A549 (cell line): ENCODE data around the gene GABBR1.

Source experiments
- CTCF ChIP-seq: fragments of >200 bp; sonication (Bioruptor Twin); formaldehyde crosslinking; IDR thresholded peaks from 3 replicates; pipeline ENCODE4 v1.5.1; 2016
- EP300 ChIP-seq, 2 experiments: fragments of >200 bp; sonication (Bioruptor Twin); formaldehyde crosslinking; IDR thresholded peaks; 2 replicates in 1 of 2; 3 replicates in 1 of 2; pipeline ENCODE4 v1.6.1; 2016 to 2017
- KDM1A ChIP-seq: fragments of 200-600 bp; sonication (generic); IDR thresholded peaks from 2 replicates; pipeline ENCODE4 v1.6.1; 2016; ENCODE audit warnings: low read depth, mild to moderate bottlenecking
- SMC3 ChIP-seq: fragments of >200 bp; sonication (Bioruptor Twin); formaldehyde crosslinking; IDR thresholded peaks from 3 replicates; pipeline ENCODE4 v1.6.1; 2018; ENCODE audit warnings: inconsistent platforms

- TF ChIP-seq CTCF (no peak), EP300 (IDR thresholded peaks at IDR 0.05) (no peak), KDM1A (no peak), SMC3 (no peak)
Measured at GRCh38 chr6:29637247-29637646, 4.3 kb upstream of the GABBR1 start.
